Measurements from ENCODE around the gene ARHGEF12. TPM values are rescaled to one million over a fixed set of nuclear protein-coding genes. Genes with fewer than 3 reads are reported as not detected.

The ARHGEF12 gene
- total RNA-seq, 8 experiments from 2014 or later: 37.5 to 108 (median 48.2) TPM

GRCh38 chr11:120430146-120430545 is 93.9 kb downstream of the ARHGEF12 start:
- ATAC-seq (replicated peaks in 6 of 8): peak in 1 of 8 experiments; percentile 26
- H3K4me1 ChIP-seq (replicated peaks in 1 of 2): no peaks in the 10 kb centered on the region
- H3K27ac ChIP-seq: no peak overlapping the region
- in situ Hi-C loops (cut with MboI; ENCODE audit: low pct_unique_long_range_greater_than_20kb in 2 of 9, low sequenced_read_pairs in 9 of 9, unreplicated experiment in 9 of 9): loop anchor here in 2 of 9 experiments (10.0 to 25.0 kb wide), 2 partner anchors 93 to 95 kb away; partner anchors contain the start of genes ARHGEF12 (in 2 of the 2) and TLCD5 (in 1 of the 2)
- H3K4me3 ChIP-seq: no peak overlapping the region

GRCh38 chr11:120431633-120432032 is 95.4 kb downstream of the ARHGEF12 start:
- Histone ChIP-seq H3K27ac (no peak overlapping the region), H3K4me1 (replicated peaks in 1 of 2) (no peaks in the 10 kb centered on the region), H3K4me3 (no peak overlapping the region)
- 0 to 100% (median 90%) methylated on average over 1 to 3 of the region's 3 CpGs for WGBS, 10 experiments
- peak in 5 of 8 experiments; percentile 45 to 83 (median 55) for ATAC-seq (replicated peaks in 6 of 8)
- in situ Hi-C loops (cut with MboI; ENCODE audit: low pct_unique_long_range_greater_than_20kb in 2 of 9, low sequenced_read_pairs in 9 of 9, unreplicated experiment in 9 of 9): loop anchor here in 2 of 9 experiments (10.0 to 25.0 kb wide), 2 partner anchors 94 to 97 kb away; partner anchors contain the start of genes ARHGEF12 (in 2 of the 2) and TLCD5 (in 1 of the 2)

- Histone ChIP-seq H3K4me3 (no peak overlapping the region), H3K27ac (no peak overlapping the region), H3K4me1 (replicated peaks in 1 of 2) (no peaks in the 10 kb centered on the region)
- 0 to 100% (median 64%) methylated on average over 1 to 4 of the region's 4 CpGs for WGBS, 10 experiments
- ATAC-seq (replicated peaks in 6 of 8): peak in 6 of 8 experiments; percentile 68 to 99 (median 86)
- in situ Hi-C loops (cut with MboI; ENCODE audit: low pct_unique_long_range_greater_than_20kb in 2 of 9, low sequenced_read_pairs in 9 of 9, unreplicated experiment in 9 of 9): loop anchor here in 2 of 9 experiments (10.0 to 25.0 kb wide), 2 partner anchors 95 to 98 kb away; partner anchors contain the start of genes ARHGEF12 (in 2 of the 2) and TLCD5 (in 1 of the 2)
Measured at GRCh38 chr11:120432056-120433018, 96.1 kb downstream of the ARHGEF12 start.

- in situ Hi-C loops (cut with MboI; ENCODE audit: low pct_unique_long_range_greater_than_20kb in 2 of 9, low sequenced_read_pairs in 9 of 9, unreplicated experiment in 9 of 9): loop anchor here in 1 of 9 experiments (25.0 kb wide), 1 partner anchor 104 kb away; the partner anchor contains the start of genes ARHGEF12 and TLCD5
- no peak overlapping the region for H3K27ac ChIP-seq
- no peak for ATAC-seq (replicated peaks in 6 of 8)
- H3K4me3 ChIP-seq: no peak overlapping the region
- no peaks in the 10 kb centered on the region for H3K4me1 ChIP-seq (replicated peaks in 1 of 2)
- WGBS, 10 experiments: 93 to 100% (median 98%) methylated on average over 1 to 5 of the region's 5 CpGs
Measured at GRCh38 chr11:120441592-120441991, 105.4 kb downstream of the ARHGEF12 start.

GRCh38 chr11:120442031-120442430 is 105.8 kb downstream of the ARHGEF12 start:
- no peaks in the 10 kb centered on the region for H3K4me1 ChIP-seq (replicated peaks in 1 of 2)
- ATAC-seq (replicated peaks in 6 of 8): no peak
- WGBS, 10 experiments: 91 to 100% (median 97%) methylated on average over 1 to 3 of the region's 3 CpGs; no CpG with 5 or more reads in 1 of the 10 experiments
- in situ Hi-C loops (cut with MboI; ENCODE audit: low pct_unique_long_range_greater_than_20kb in 2 of 9, low sequenced_read_pairs in 9 of 9, unreplicated experiment in 9 of 9): loop anchor here in 1 of 9 experiments (25.0 kb wide), 1 partner anchor 105 kb away; the partner anchor contains the start of genes ARHGEF12 and TLCD5
- no peak overlapping the region for H3K27ac ChIP-seq
- no peak overlapping the region for H3K4me3 ChIP-seq

- H3K27ac ChIP-seq: no peak overlapping the region
- no peaks in the 10 kb centered on the region for H3K4me1 ChIP-seq (replicated peaks in 1 of 2)
- no peak overlapping the region for H3K4me3 ChIP-seq
- in situ Hi-C loops (cut with MboI; ENCODE audit: low pct_unique_long_range_greater_than_20kb in 2 of 9, low sequenced_read_pairs in 9 of 9, unreplicated experiment in 9 of 9): loop anchor here in 1 of 9 experiments (25.0 kb wide), 1 partner anchor 110 kb away; the partner anchor contains the start of genes ARHGEF12 and TLCD5
- no peak for ATAC-seq (replicated peaks in 6 of 8)
- 63 to 100% (median 89%) methylated on average over 1 to 7 of the region's 7 CpGs for WGBS, 10 experiments
Measured at GRCh38 chr11:120446802-120447201, 110.6 kb downstream of the ARHGEF12 start.

- in situ Hi-C loops (cut with MboI; ENCODE audit: low pct_unique_long_range_greater_than_20kb in 2 of 9, low sequenced_read_pairs in 9 of 9, unreplicated experiment in 9 of 9): loop anchor here in 1 of 9 experiments (25.0 kb wide), 1 partner anchor 111 kb away; the partner anchor contains the start of genes ARHGEF12 and TLCD5
- Histone ChIP-seq H3K4me3 (no peak overlapping the region), H3K27ac (no peak overlapping the region), H3K4me1 (replicated peaks in 1 of 2) (no peaks in the 10 kb centered on the region)
- WGBS, 10 experiments: 24 to 100% (median 89%) methylated on average over 3 of the region's 3 CpGs; no CpG with 5 or more reads in 3 of the 10 experiments
- no peak for ATAC-seq (replicated peaks in 6 of 8)
Measured at GRCh38 chr11:120448240-120448639, 112.0 kb downstream of the ARHGEF12 start.

GRCh38 chr11:120455487-120455886 is 119.3 kb downstream of the ARHGEF12 start:
- no peak for ATAC-seq (replicated peaks in 6 of 8)
- in situ Hi-C loops (cut with MboI; ENCODE audit: low pct_unique_long_range_greater_than_20kb in 2 of 9, low sequenced_read_pairs in 9 of 9, unreplicated experiment in 9 of 9): no loop called here

GRCh38 chr11:120457996-120458395 is 121.8 kb downstream of the ARHGEF12 start:
- no peak for ATAC-seq (replicated peaks in 6 of 8)
- Histone ChIP-seq H3K4me1 (replicated peaks in 1 of 2) (no peaks in the 10 kb centered on the region), H3K27ac (no peak overlapping the region), H3K4me3 (no peak overlapping the region)
- in situ Hi-C loops (cut with MboI; ENCODE audit: low pct_unique_long_range_greater_than_20kb in 2 of 9, low sequenced_read_pairs in 9 of 9, unreplicated experiment in 9 of 9): no loop called here
- WGBS, 10 experiments: 0 to 100% (median 90%) methylated on average over 1 of the region's 1 CpG; no CpG with 5 or more reads in 1 of the 10 experiments

More at GRCh38 chr11:120455487-120455886, 119.3 kb downstream of the ARHGEF12 start:
- H3K4me1 ChIP-seq (replicated peaks in 1 of 2): no peaks in the 10 kb centered on the region
- no peak overlapping the region for H3K27ac ChIP-seq
- H3K4me3 ChIP-seq: no peak overlapping the region

- ATAC-seq (replicated peaks in 6 of 8): peak in 1 of 8 experiments; percentile 34
- H3K4me1 ChIP-seq (replicated peaks in 1 of 2): no peaks in the 10 kb centered on the region
- H3K27ac ChIP-seq: no peak overlapping the region
- 86 to 100% (median 100%) methylated on average over 1 to 2 of the region's 2 CpGs for WGBS, 10 experiments
- in situ Hi-C loops (cut with MboI; ENCODE audit: low pct_unique_long_range_greater_than_20kb in 2 of 9, low sequenced_read_pairs in 9 of 9, unreplicated experiment in 9 of 9): no loop called here
- no peak overlapping the region for H3K4me3 ChIP-seq
Measured at GRCh38 chr11:120462825-120463224, 126.6 kb downstream of the ARHGEF12 start.

- Histone ChIP-seq H3K4me3 (no peak overlapping the region), H3K27ac (no peak overlapping the region), H3K4me1 (replicated peaks in 1 of 2) (no peaks in the 10 kb centered on the region)
- in situ Hi-C loops (cut with MboI; ENCODE audit: low pct_unique_long_range_greater_than_20kb in 2 of 9, low sequenced_read_pairs in 9 of 9, unreplicated experiment in 9 of 9): no loop called here
- ATAC-seq (replicated peaks in 6 of 8): no peak
- WGBS, 10 experiments: 80 to 100% (median 96%) methylated on average over 1 to 5 of the region's 6 CpGs; no CpG with 5 or more reads in 1 of the 10 experiments
Measured at GRCh38 chr11:120465921-120466534, 129.8 kb downstream of the ARHGEF12 start.

- in situ Hi-C loops (cut with MboI; ENCODE audit: low pct_unique_long_range_greater_than_20kb in 2 of 9, low sequenced_read_pairs in 9 of 9, unreplicated experiment in 9 of 9): no loop called here
- H3K4me1 ChIP-seq (replicated peaks in 1 of 2): no peaks in the 10 kb centered on the region
- no peak overlapping the region for H3K4me3 ChIP-seq
- WGBS, 10 experiments: 87 to 100% (median 100%) methylated on average over 1 to 6 of the region's 6 CpGs; no CpG with 5 or more reads in 1 of the 10 experiments
- no peak for ATAC-seq (replicated peaks in 6 of 8)
- no peak overlapping the region for H3K27ac ChIP-seq
Measured at GRCh38 chr11:120467627-120468026, 131.4 kb downstream of the ARHGEF12 start.
